Breast epithelium (tissue), 3 donors: ENCODE data around the gene PDXP.

Source experiments
- POLR2A ChIP-seq: fragments of 450-650 bp; IDR thresholded peaks from one replicate; pipeline ENCODE4 v1.6.1; 2016; ENCODE audit warnings: antibody characterized with exemption, mild to moderate bottlenecking, moderate library complexity
- POLR2AphosphoS5 ChIP-seq, 3 donors: sonication (generic); formaldehyde crosslinking; IDR thresholded peaks; one replicate each; pipeline ENCODE4 v1.6.1; 2017; ENCODE audit warnings: antibody characterized with exemption in 3 of 3
- TF ChIP-seq, protein P1 (sequence below), 3 donors: fragments of 450-650 bp; IDR thresholded peaks; one replicate each; pipeline ENCODE4 v1.5.1; 2016 to 2017; ENCODE audit warnings: antibody characterized with exemption in 3 of 3, mild to moderate bottlenecking in 3 of 3, moderate library complexity in 3 of 3

DNA sequence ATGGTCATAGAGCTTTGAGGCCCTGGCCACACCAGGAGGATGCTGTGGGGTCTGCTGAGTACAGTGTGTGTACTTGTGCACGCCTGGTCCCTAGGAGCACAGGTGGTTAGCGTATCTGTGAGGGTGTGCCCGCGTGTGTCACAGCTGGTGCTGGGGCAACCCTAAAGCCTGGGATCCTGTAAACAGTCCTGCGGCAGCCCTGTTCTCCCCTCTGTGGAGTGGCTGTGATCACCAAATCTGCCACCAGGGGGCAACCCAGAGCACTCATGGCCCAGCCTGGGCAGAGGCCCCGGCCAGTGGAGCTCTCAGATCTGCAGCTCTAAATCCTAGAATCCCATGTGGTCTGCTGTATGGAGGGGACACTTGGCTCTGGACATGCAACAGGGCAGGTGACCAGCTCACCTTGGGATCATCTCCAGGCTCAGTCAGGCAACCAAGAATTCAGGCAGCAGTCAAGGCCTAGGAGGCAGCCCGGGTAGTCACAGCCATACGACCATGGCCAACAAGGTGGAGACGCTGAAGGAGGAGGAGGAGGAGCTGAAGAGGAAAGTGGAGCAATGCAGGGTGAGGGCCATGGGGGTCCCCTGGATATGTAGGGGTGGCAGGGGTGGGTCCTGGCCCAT lies 15.2 kb upstream of the PDXP start:
- TF ChIP-seq, protein P1, sequence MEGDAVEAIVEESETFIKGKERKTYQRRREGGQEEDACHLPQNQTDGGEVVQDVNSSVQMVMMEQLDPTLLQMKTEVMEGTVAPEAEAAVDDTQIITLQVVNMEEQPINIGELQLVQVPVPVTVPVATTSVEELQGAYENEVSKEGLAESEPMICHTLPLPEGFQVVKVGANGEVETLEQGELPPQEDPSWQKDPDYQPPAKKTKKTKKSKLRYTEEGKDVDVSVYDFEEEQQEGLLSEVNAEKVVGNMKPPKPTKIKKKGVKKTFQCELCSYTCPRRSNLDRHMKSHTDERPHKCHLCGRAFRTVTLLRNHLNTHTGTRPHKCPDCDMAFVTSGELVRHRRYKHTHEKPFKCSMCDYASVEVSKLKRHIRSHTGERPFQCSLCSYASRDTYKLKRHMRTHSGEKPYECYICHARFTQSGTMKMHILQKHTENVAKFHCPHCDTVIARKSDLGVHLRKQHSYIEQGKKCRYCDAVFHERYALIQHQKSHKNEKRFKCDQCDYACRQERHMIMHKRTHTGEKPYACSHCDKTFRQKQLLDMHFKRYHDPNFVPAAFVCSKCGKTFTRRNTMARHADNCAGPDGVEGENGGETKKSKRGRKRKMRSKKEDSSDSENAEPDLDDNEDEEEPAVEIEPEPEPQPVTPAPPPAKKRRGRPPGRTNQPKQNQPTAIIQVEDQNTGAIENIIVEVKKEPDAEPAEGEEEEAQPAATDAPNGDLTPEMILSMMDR (IDR thresholded peaks at IDR 0.05) = peak; percentile 85 to 93 (median 92)
- TF ChIP-seq POLR2AphosphoS5 (IDR thresholded peaks at IDR 0.05) (no peak), POLR2A (no peak)
